ENCODE measurements around the gene ABTB2.

ABTB2 gene

GRCh38 chr11:34343686-34344085 is 14.1 kb downstream of the ABTB2 start:
- Histone ChIP-seq H3K4me3 (ENCODE audit: low read depth in 1 of 2, low read length in 2 of 2) (no peak overlapping the region), H2AFZ (ENCODE audit: low read depth, low read length) (no peak overlapping the region)
- no peak for DNase-seq

GRCh38 chr11:34343153-34343552 is 14.7 kb downstream of the ABTB2 start:
- H3K4me1 ChIP-seq (ENCODE audit: insufficient read depth, low read length), result no peaks in the 10 kb centered on the region
- H3K4me2 ChIP-seq (ENCODE audit: insufficient read depth, low read length), result no peak overlapping the region
- H3K27ac ChIP-seq (ENCODE audit: low read length), result no peak overlapping the region
- no peaks in the 10 kb centered on the region for H3K9me3 ChIP-seq (ENCODE audit: insufficient read depth, low read length, severe bottlenecking)
- no peak for TF ChIP-seq CTCF (IDR thresholded peaks at IDR 0.05; ENCODE audit: borderline replicate concordance, extremely low read depth, low read length, poor library complexity, severe bottlenecking)
- no peak for TF ChIP-seq EZH2 (IDR thresholded peaks at IDR 0.05; ENCODE audit: borderline replicate concordance, low read depth, low read length, severe bottlenecking)
- H3K79me2 ChIP-seq (ENCODE audit: insufficient read depth, low read length), result no peaks in the 10 kb centered on the region
- peaks cover 32% of the 10 kb centered on the region for H3K27me3 ChIP-seq (ENCODE audit: insufficient read depth, low read length, poor library complexity)
- H3K9ac ChIP-seq (ENCODE audit: low read depth, low read length), result no peak overlapping the region
- ATAC-seq (ENCODE audit: insufficient read depth, low read depth) (no peak), DNase-seq (no peak)
- H2AFZ ChIP-seq (ENCODE audit: low read depth, low read length), result no peak overlapping the region
- H3K4me3 ChIP-seq (ENCODE audit: low read depth in 1 of 2, low read length in 2 of 2), result no peak overlapping the region
- no peaks in the 10 kb centered on the region for H4K20me1 ChIP-seq (ENCODE audit: insufficient read depth, low read length)
- no peaks in the 10 kb centered on the region for H3K36me3 ChIP-seq (ENCODE audit: insufficient read depth, low read length)

More at GRCh38 chr11:34343686-34344085, 14.1 kb downstream of the ABTB2 start:
- H3K36me3 ChIP-seq (ENCODE audit: insufficient read depth, low read length), result no peaks in the 10 kb centered on the region
- no peak overlapping the region for H3K27ac ChIP-seq (ENCODE audit: low read length)
- H3K9ac ChIP-seq (ENCODE audit: low read depth, low read length), result no peak overlapping the region
- H3K79me2 ChIP-seq (ENCODE audit: insufficient read depth, low read length), result no peaks in the 10 kb centered on the region
- H3K4me2 ChIP-seq (ENCODE audit: insufficient read depth, low read length), result no peak overlapping the region
- no peak for TF ChIP-seq CTCF (IDR thresholded peaks at IDR 0.05; ENCODE audit: borderline replicate concordance, extremely low read depth, low read length, poor library complexity, severe bottlenecking)
- no peak for TF ChIP-seq EZH2 (IDR thresholded peaks at IDR 0.05; ENCODE audit: borderline replicate concordance, low read depth, low read length, severe bottlenecking)
- H3K9me3 ChIP-seq (ENCODE audit: insufficient read depth, low read length, severe bottlenecking), result no peaks in the 10 kb centered on the region
- H3K4me1 ChIP-seq (ENCODE audit: insufficient read depth, low read length), result no peaks in the 10 kb centered on the region
- H4K20me1 ChIP-seq (ENCODE audit: insufficient read depth, low read length), result no peaks in the 10 kb centered on the region
- H3K27me3 ChIP-seq (ENCODE audit: insufficient read depth, low read length, poor library complexity), result peaks cover 38% of the 10 kb centered on the region
- ATAC-seq (ENCODE audit: insufficient read depth, low read depth), result no peak

- no peaks in the 10 kb centered on the region for H3K4me1 ChIP-seq (ENCODE audit: insufficient read depth, low read length)
- H2AFZ ChIP-seq (ENCODE audit: low read depth, low read length), result no peak overlapping the region
- DNase-seq (no peak), ATAC-seq (ENCODE audit: insufficient read depth, low read depth) (no peak)
- TF ChIP-seq EZH2 (IDR thresholded peaks at IDR 0.05; ENCODE audit: borderline replicate concordance, low read depth, low read length, severe bottlenecking) (no peak), CTCF (IDR thresholded peaks at IDR 0.05; ENCODE audit: borderline replicate concordance, extremely low read depth, low read length, poor library complexity, severe bottlenecking) (no peak)
- H3K36me3 ChIP-seq (ENCODE audit: insufficient read depth, low read length), result no peaks in the 10 kb centered on the region
- H3K9me3 ChIP-seq (ENCODE audit: insufficient read depth, low read length, severe bottlenecking), result no peaks in the 10 kb centered on the region
- no peaks in the 10 kb centered on the region for H4K20me1 ChIP-seq (ENCODE audit: insufficient read depth, low read length)
- no peaks in the 10 kb centered on the region for H3K79me2 ChIP-seq (ENCODE audit: insufficient read depth, low read length)
- H3K4me3 ChIP-seq (ENCODE audit: low read depth in 1 of 2, low read length in 2 of 2), result no peak overlapping the region
- no peak overlapping the region for H3K27ac ChIP-seq (ENCODE audit: low read length)
- peaks cover 30% of the 10 kb centered on the region for H3K27me3 ChIP-seq (ENCODE audit: insufficient read depth, low read length, poor library complexity)
- no peak overlapping the region for H3K9ac ChIP-seq (ENCODE audit: low read depth, low read length)
- no peak overlapping the region for H3K4me2 ChIP-seq (ENCODE audit: insufficient read depth, low read length)
Observed at GRCh38 chr11:34341931-34342533, 15.8 kb downstream of the ABTB2 start.

Measured in DND-41 (cell line).